Hematopoietic multipotent progenitor cell treated with erythropoietin and hydrocortisone succinate and interleukin-3 and kit ligand, for 15 days (in vitro differentiated cells): ENCODE data around the gene UBE2D2.
A peak's percentile ranks its signal among the peaks of the same experiment; 100 is the strongest.

Source experiments
- DNase-seq: peaks from one replicate; pipeline ENCODE4 v3.0.0-alpha.2; 2015; ENCODE audit warnings: low spot score

Gene UBE2D2

GRCh38 chr5:139636207-139636792 lies 75.2 kb downstream of the UBE2D2 start:
- DNase-seq = no peak

GRCh38 chr5:139636975-139637408 lies 75.9 kb downstream of the UBE2D2 start:
- peak; percentile 48 for DNase-seq

DNA sequence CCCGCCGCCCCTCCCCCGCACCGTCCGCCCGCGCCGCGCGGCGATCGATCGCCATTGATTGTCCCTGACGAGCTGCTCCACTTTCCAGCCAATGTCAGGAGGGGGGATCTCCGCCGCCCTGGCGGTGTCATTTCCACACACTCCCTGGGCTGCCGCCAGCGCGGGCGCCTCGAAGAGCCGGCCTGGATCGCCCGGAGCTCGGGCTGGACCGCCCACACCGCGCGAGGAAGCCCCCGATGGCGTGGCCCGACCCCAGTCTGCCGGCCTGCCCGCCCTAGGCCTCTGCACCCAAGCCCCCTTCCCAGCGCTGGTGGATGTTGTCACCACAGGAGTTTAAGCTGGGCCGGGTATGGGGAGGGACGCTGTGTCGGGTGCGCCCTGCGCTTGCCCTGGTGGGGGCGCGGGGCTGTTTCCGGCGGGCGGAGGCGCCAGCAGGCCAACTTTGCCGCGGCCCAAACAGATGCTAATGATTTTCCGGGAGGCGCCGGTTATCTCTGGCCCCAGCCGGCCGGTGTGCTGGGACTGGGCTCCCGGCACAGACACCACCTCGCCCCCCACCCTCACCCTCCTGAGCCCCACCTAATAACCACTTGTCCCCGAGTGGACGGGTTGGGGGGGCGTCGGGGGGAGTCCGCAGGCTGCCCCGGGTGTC lies 76.4 kb downstream of the UBE2D2 start:
- peak; percentile 81 for DNase-seq

DNA sequence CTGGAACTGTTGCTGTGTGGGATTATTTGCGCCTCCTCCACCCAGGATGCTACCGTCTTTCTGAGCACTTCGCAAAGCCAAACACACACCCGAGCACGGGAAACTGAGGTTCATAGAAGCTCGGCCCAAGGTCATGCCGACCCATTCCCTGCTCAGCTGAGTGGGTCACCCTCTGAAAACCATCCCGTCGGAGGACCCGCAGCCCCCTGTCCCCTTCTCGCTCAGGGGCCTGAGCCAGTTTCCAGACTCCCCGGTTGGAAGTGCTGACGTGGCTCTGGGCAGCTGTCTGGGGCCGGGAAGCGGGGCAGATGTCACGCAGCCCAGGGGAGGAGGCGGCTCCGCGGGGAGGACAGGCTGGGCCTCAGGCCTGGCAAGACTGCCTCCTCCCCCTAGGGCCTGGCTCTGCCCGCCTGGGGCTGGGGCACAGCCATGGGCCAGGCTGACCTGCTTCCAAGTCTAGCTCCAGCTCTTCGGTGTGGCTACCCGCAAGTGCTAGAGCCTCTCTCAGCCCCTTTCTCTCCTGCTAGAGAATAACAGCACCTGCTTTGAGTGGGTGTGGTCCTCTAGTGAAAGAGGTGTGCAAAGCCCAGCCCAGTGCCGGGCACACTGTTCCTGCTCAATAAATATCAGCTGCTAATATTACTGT lies 77.1 kb downstream of the UBE2D2 start:
- DNase-seq = peak; percentile 67

GRCh38 chr5:139638736-139639618 lies 77.8 kb downstream of the UBE2D2 start:
- DNase-seq = no peak

- DNase-seq = peak; percentile 49
Measured at GRCh38 chr5:139639619-139640380, 78.7 kb downstream of the UBE2D2 start.

DNA sequence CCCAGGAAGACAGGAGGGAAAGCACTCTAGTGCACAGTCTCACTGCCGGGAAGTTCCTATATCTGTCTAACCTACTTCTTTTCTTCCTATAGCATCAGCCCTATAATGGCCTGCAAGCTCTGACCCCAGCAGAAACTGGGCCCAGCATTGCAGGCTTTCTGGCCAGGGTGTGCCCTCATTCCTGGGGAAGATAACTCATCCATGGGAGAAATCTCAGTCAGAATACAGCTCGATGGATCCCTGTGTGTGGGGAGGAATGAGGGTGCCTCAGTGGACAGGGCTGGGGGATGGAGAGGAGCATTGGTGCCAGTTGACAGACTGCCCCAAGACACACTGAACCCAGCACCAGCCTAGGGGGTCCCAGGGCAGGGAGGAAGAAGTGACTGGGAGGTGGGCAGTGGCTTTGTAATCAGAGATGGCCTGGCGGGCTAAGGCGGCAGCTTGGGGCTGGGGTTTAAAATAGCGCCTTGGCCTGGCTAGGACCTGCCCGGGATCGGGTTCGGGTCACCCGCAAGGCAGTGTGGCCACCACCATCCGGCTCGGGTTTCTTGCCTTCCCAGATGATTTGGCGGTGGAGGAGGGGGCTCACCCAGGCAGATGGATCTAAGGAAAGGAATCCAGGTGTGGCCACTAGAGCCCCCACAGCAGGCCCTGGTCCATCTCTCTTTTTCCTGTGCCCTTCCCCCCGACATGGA lies 79.4 kb downstream of the UBE2D2 start:
- DNase-seq = no peak

DNA sequence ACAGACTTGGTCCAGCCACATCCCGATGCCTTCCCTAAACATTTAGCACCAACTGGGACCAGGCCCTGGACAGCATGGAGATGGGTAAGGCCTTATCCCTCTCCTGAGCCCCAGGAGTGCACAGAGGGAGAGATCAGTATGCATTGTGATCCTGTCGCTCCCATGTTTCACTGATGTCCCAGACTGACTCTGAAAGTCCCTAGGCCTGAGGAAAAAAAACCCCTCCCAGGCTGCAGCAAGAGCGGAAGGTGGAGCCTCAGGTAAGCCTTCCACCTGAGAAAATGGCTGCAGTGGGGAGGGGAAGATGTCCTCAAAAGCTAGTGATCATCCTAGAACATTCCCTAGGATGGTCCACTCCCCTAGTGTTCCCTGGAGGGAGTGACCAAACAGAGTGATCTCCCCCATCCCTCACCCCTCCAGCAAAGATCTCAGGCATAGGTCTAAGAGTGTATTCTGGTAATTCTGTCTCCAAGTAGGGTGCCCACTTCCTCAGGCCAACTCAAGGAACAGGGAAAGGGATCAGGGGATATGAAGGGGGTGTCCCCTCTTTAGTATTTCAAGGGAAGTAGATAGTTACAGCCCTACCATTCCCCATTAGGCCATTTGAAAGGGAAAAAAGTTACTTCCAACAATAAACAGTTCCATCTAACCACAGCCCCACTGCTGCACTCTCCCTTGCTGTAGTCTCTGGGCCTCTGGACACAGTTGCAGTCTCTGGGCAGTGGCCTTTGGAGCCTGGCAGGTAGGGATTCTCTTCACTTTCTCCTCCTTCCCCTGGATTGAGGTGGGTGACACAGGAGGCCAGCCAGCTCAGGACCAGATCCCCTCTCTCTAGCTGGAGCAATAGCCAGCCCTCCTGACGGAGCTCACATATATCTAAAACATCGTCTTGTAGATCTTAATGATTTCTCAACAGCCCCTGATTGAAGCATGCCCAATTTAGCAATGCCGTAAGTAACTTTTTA lies 80.3 kb downstream of the UBE2D2 start:
- no peak for DNase-seq

GRCh38 chr5:139642213-139642612 lies 81.1 kb downstream of the UBE2D2 start:
- DNase-seq = no peak

DNA sequence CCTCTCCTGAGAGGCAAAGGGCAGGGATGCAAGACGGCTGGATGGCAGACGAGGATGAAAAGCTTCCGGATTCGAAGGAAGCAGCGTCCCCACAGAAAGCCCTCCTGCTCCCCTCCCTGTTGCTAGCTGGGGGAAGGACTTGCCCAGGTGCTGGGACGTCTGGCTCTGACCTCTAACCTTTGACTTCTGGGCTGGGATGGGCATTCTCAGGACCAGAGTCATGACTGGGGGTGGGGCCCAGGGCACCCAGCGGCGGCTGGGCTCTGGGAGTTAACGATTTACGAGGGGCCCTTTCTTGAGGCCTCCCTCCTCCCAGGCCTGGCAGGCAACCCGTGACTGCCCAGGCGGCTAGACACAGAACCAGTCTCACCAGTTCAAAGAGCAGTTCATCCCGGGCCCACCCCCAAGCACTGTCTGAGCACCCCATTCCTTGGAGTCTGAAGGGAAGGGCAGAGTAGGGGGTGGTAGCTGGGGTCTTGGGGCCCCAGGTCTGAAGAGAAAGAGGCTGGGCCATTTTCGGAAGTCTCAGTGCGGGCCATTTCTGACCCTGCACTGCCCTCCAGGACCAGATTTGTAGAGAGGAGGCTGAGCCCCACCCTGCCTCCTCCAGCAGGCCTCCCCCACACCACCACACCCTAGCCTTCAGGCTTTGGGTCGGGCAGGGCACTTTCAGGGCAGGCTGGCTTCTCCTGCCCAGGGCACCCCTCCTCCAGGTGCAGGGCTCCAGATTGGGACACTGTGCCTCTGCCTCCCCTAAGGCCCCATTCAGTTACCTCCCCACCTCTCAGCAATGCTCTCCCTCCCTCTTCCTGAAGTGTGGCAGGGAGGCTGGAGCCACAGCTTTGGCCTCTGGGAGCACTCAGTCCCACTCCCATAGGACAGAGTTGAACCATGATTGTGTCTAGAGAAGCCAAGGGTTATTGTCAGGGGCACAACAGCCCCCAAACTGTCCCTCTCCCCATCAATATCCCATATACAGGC lies 82.0 kb downstream of the UBE2D2 start:
- peak; percentile 27 for DNase-seq

DNA sequence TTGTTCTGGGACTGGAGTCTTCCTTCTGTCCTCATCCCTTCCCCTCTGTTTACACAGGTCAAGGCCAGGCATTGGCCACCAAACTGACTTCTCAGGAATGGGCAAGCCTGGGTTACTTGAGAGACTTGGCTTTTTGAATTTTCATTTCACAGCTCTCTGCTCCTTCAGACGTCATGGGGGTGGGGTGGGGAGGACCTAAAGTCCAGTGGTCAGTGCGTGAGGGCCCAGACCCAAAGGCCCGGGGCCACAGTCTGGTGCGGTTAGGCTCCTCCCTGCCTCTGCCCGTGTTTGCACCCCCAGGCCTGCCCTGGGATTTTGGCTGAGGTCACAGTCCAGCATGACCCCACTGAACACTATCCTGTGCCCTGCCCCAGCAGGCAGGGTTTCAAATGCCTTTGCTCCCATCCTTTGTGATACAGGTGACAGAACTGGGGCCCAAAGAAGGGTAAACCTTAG lies 82.9 kb downstream of the UBE2D2 start:
- no peak for DNase-seq

DNA sequence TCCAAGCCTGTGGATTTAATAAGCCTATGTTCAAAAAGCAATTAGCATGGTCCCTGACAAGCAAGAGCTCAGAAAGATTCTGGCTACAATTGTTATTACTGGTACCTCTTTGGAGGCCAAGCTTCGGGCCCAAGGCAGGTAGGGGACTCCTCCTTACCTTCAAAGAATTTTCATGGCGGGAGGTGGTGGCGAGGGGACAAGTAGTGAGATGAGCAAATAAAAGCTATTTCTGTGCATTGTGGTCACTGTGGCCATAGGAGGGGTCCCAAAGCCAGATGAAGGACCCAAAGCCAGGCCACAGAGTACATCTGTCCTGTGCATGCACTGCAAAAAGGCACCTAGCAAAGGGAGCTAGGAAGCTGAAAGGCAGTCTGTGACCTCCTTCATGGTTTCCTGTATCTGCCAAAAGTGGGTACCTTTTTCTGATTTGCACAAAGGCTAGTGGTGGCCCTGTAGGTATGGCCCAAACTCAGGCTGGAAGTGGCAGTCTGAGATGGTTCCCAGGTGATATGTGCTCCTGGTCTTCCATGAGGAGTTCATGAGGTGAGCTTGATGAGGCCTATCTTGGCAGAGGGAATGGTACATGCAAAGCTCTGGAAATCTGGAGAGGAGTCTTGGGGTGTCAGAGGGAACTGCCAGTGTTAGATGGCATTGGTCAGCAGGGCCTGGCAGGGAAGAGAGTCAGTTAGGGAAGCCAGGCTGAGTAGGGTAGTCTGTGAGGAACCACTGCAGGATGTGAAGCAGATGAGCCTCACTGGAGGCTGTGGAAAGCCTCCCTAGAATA lies 83.7 kb downstream of the UBE2D2 start:
- DNase-seq = no peak

- DNase-seq = no peak
Measured at GRCh38 chr5:139645430-139645871, 84.3 kb downstream of the UBE2D2 start.

DNA sequence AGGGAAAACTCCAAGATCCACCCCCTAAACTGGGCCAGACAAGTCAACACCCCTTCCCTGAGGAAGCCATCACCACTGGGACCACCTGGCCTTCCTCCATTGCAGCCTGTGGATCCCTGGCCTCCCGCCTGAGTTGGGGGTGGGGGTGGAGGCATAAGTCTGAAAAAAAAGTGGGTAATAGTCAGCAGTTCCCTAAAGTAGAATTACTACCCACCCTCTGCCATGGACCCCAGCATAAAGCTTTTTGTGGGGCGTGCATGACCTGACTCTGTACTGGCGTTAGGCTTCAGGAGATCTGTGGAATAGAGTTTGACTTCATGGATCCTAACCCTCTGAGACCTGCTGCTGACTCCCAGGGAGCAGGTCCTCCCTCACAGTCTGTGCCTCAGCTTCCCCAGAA lies 85.0 kb downstream of the UBE2D2 start:
- no peak for DNase-seq

GRCh38 chr5:139646912-139647505 lies 85.9 kb downstream of the UBE2D2 start:
- DNase-seq = no peak

GRCh38 chr5:139647506-139648204 lies 86.5 kb downstream of the UBE2D2 start:
- DNase-seq = no peak
